ENCODE results near the gene SGPP1.

The SGPP1 gene

GRCh38 chr14:63713764-63714163 lies 14.1 kb downstream of the SGPP1 start:
- Histone ChIP-seq H3K4me3 (ENCODE audit: low read depth, low read length) (no peak overlapping the region), H4K12ac (ENCODE audit: low read depth, low read length) (no peak overlapping the region), H2BK12ac (ENCODE audit: low read length) (no peak overlapping the region), H4K8ac (ENCODE audit: low read depth, low read length) (no peak overlapping the region), H3K27ac (ENCODE audit: low read depth, low read length) (no peak overlapping the region), H3K79me2 (ENCODE audit: control insufficient read depth, insufficient read depth, low read length, poor library complexity) (no peaks in the 10 kb centered on the region), H3K4me2 (ENCODE audit: low read length) (no peak overlapping the region), H4K91ac (ENCODE audit: low read depth, low read length) (no peak overlapping the region), H3K14ac (ENCODE audit: low read length) (no peak overlapping the region), H3K4me1 (ENCODE audit: control insufficient read depth in 1 of 2, insufficient read depth in 2 of 2, low read length in 2 of 2) (peaks cover 0 to 3% of the 10 kb centered on the region in 2 experiments), H2AFZ (ENCODE audit: insufficient read depth, low read length, poor library complexity) (no peak overlapping the region), H3K9ac (ENCODE audit: low read length) (no peak overlapping the region), H2BK5ac (ENCODE audit: low read depth, low read length, poor library complexity) (no peak overlapping the region), H3K79me1 (ENCODE audit: low read length) (no peaks in the 10 kb centered on the region), H3K23ac (ENCODE audit: low read length) (no peak overlapping the region), H3K36me3 (ENCODE audit: control insufficient read depth in 1 of 2, insufficient read depth in 2 of 2, low read length in 2 of 2) (peaks cover 0 to 7% of the 10 kb centered on the region in 2 experiments), H3K18ac (ENCODE audit: low read length) (no peak overlapping the region), H2BK120ac (ENCODE audit: insufficient read depth, low read length, poor library complexity) (no peak overlapping the region), H3K27me3 (ENCODE audit: insufficient read depth, low read length) (no peaks in the 10 kb centered on the region), H3K9me3 (ENCODE audit: insufficient read depth, low read depth, low read length) (peaks cover 1% of the 10 kb centered on the region), H3K4ac (ENCODE audit: low read depth, low read length) (no peak overlapping the region), H2AK5ac (ENCODE audit: low read length) (no peak overlapping the region)
- DNase-seq: peak; percentile 58 to 82

- H2BK120ac ChIP-seq (ENCODE audit: insufficient read depth, low read length, poor library complexity): no peak overlapping the region
- H2AK5ac ChIP-seq (ENCODE audit: low read length): no peak overlapping the region
- H3K23ac ChIP-seq (ENCODE audit: low read length): no peak overlapping the region
- no peak overlapping the region for H3K14ac ChIP-seq (ENCODE audit: low read length)
- no peak overlapping the region for H4K8ac ChIP-seq (ENCODE audit: low read depth, low read length)
- no peak for DNase-seq
- no peak overlapping the region for H2BK5ac ChIP-seq (ENCODE audit: low read depth, low read length, poor library complexity)
- no peak overlapping the region for H4K91ac ChIP-seq (ENCODE audit: low read depth, low read length)
- H3K4me1 ChIP-seq (ENCODE audit: control insufficient read depth in 1 of 2, insufficient read depth in 2 of 2, low read length in 2 of 2): peaks cover 0 to 3% of the 10 kb centered on the region in 2 experiments
- no peak overlapping the region for H3K4me2 ChIP-seq (ENCODE audit: low read length)
- H3K9me3 ChIP-seq (ENCODE audit: insufficient read depth, low read depth, low read length): peaks cover 1% of the 10 kb centered on the region
- H4K12ac ChIP-seq (ENCODE audit: low read depth, low read length): no peak overlapping the region
- no peak overlapping the region for H3K4me3 ChIP-seq (ENCODE audit: low read depth, low read length)
- no peaks in the 10 kb centered on the region for H3K79me2 ChIP-seq (ENCODE audit: control insufficient read depth, insufficient read depth, low read length, poor library complexity)
- H3K27me3 ChIP-seq (ENCODE audit: insufficient read depth, low read length): no peaks in the 10 kb centered on the region
- no peak overlapping the region for H2BK12ac ChIP-seq (ENCODE audit: low read length)
- H3K79me1 ChIP-seq (ENCODE audit: low read length): no peaks in the 10 kb centered on the region
- 100% methylated on average over 1 of the region's 2 CpGs for WGBS (ENCODE audit: extremely low coverage, insufficient coverage, insufficient read length)
- no peak overlapping the region for H3K9ac ChIP-seq (ENCODE audit: low read length)
- H3K36me3 ChIP-seq (ENCODE audit: control insufficient read depth in 1 of 2, insufficient read depth in 2 of 2, low read length in 2 of 2): peaks cover 0 to 7% of the 10 kb centered on the region in 2 experiments
- no peak overlapping the region for H2AFZ ChIP-seq (ENCODE audit: insufficient read depth, low read length, poor library complexity)
- no peak overlapping the region for H3K4ac ChIP-seq (ENCODE audit: low read depth, low read length)
- no peak overlapping the region for H3K18ac ChIP-seq (ENCODE audit: low read length)
- H3K27ac ChIP-seq (ENCODE audit: low read depth, low read length): no peak overlapping the region
Measured at GRCh38 chr14:63713058-63713457, 14.8 kb downstream of the SGPP1 start.

- Histone ChIP-seq H3K36me3 (ENCODE audit: control insufficient read depth in 1 of 2, insufficient read depth in 2 of 2, low read length in 2 of 2) (peaks cover 0 to 4% of the 10 kb centered on the region in 2 experiments), H2AK5ac (ENCODE audit: low read length) (no peak overlapping the region), H3K27ac (ENCODE audit: low read depth, low read length) (no peak overlapping the region), H4K8ac (ENCODE audit: low read depth, low read length) (no peak overlapping the region), H3K14ac (ENCODE audit: low read length) (no peak overlapping the region), H3K4ac (ENCODE audit: low read depth, low read length) (no peak overlapping the region), H4K12ac (ENCODE audit: low read depth, low read length) (no peak overlapping the region), H2AFZ (ENCODE audit: insufficient read depth, low read length, poor library complexity) (no peak overlapping the region), H3K79me1 (ENCODE audit: low read length) (no peaks in the 10 kb centered on the region), H2BK120ac (ENCODE audit: insufficient read depth, low read length, poor library complexity) (no peak overlapping the region), H3K4me2 (ENCODE audit: low read length) (no peak overlapping the region), H3K4me1 (ENCODE audit: control insufficient read depth in 1 of 2, insufficient read depth in 2 of 2, low read length in 2 of 2) (peaks cover 0 to 3% of the 10 kb centered on the region in 2 experiments), H2BK5ac (ENCODE audit: low read depth, low read length, poor library complexity) (no peak overlapping the region), H3K9ac (ENCODE audit: low read length) (no peak overlapping the region), H3K18ac (ENCODE audit: low read length) (no peak overlapping the region), H3K27me3 (ENCODE audit: insufficient read depth, low read length) (no peaks in the 10 kb centered on the region), H2BK12ac (ENCODE audit: low read length) (no peak overlapping the region), H3K23ac (ENCODE audit: low read length) (no peak overlapping the region), H4K91ac (ENCODE audit: low read depth, low read length) (no peak overlapping the region), H3K79me2 (ENCODE audit: control insufficient read depth, insufficient read depth, low read length, poor library complexity) (no peaks in the 10 kb centered on the region), H3K4me3 (ENCODE audit: low read depth, low read length) (no peak overlapping the region), H3K9me3 (ENCODE audit: insufficient read depth, low read depth, low read length) (no peaks in the 10 kb centered on the region)
- no peak for DNase-seq
Measured at GRCh38 chr14:63712123-63712522, 15.7 kb downstream of the SGPP1 start.

- H3K79me2 ChIP-seq (ENCODE audit: control insufficient read depth, insufficient read depth, low read length, poor library complexity): no peaks in the 10 kb centered on the region
- H3K23ac ChIP-seq (ENCODE audit: low read length): no peak overlapping the region
- no peak overlapping the region for H4K12ac ChIP-seq (ENCODE audit: low read depth, low read length)
- H3K4me1 ChIP-seq (ENCODE audit: control insufficient read depth in 1 of 2, insufficient read depth in 2 of 2, low read length in 2 of 2): peaks cover 0 to 3% of the 10 kb centered on the region in 2 experiments
- no peak overlapping the region for H2BK12ac ChIP-seq (ENCODE audit: low read length)
- H2AK5ac ChIP-seq (ENCODE audit: low read length): no peak overlapping the region
- H3K27ac ChIP-seq (ENCODE audit: low read depth, low read length): no peak overlapping the region
- H3K4me2 ChIP-seq (ENCODE audit: low read length): no peak overlapping the region
- no peak for DNase-seq
- H2AFZ ChIP-seq (ENCODE audit: insufficient read depth, low read length, poor library complexity): no peak overlapping the region
- H3K27me3 ChIP-seq (ENCODE audit: insufficient read depth, low read length): no peaks in the 10 kb centered on the region
- H2BK120ac ChIP-seq (ENCODE audit: insufficient read depth, low read length, poor library complexity): no peak overlapping the region
- H3K9ac ChIP-seq (ENCODE audit: low read length): no peak overlapping the region
- H2BK5ac ChIP-seq (ENCODE audit: low read depth, low read length, poor library complexity): no peak overlapping the region
- H3K14ac ChIP-seq (ENCODE audit: low read length): no peak overlapping the region
- no peak overlapping the region for H4K91ac ChIP-seq (ENCODE audit: low read depth, low read length)
- H3K4ac ChIP-seq (ENCODE audit: low read depth, low read length): no peak overlapping the region
- H3K4me3 ChIP-seq (ENCODE audit: low read depth, low read length): no peak overlapping the region
- H3K36me3 ChIP-seq (ENCODE audit: control insufficient read depth in 1 of 2, insufficient read depth in 2 of 2, low read length in 2 of 2): peaks cover 0 to 4% of the 10 kb centered on the region in 2 experiments
- no peak overlapping the region for H3K18ac ChIP-seq (ENCODE audit: low read length)
- H3K9me3 ChIP-seq (ENCODE audit: insufficient read depth, low read depth, low read length): no peaks in the 10 kb centered on the region
- H3K79me1 ChIP-seq (ENCODE audit: low read length): no peaks in the 10 kb centered on the region
- WGBS (ENCODE audit: extremely low coverage, insufficient coverage, insufficient read length): no CpG with 5 or more reads among the region's 4 CpGs
- no peak overlapping the region for H4K8ac ChIP-seq (ENCODE audit: low read depth, low read length)
Measured at GRCh38 chr14:63710497-63710896, 17.4 kb downstream of the SGPP1 start.
